Measurements from ENCODE around the gene PTCD3.
A peak's percentile ranks its signal among the peaks of the same experiment; 100 is the strongest.

Gene PTCD3

DNA sequence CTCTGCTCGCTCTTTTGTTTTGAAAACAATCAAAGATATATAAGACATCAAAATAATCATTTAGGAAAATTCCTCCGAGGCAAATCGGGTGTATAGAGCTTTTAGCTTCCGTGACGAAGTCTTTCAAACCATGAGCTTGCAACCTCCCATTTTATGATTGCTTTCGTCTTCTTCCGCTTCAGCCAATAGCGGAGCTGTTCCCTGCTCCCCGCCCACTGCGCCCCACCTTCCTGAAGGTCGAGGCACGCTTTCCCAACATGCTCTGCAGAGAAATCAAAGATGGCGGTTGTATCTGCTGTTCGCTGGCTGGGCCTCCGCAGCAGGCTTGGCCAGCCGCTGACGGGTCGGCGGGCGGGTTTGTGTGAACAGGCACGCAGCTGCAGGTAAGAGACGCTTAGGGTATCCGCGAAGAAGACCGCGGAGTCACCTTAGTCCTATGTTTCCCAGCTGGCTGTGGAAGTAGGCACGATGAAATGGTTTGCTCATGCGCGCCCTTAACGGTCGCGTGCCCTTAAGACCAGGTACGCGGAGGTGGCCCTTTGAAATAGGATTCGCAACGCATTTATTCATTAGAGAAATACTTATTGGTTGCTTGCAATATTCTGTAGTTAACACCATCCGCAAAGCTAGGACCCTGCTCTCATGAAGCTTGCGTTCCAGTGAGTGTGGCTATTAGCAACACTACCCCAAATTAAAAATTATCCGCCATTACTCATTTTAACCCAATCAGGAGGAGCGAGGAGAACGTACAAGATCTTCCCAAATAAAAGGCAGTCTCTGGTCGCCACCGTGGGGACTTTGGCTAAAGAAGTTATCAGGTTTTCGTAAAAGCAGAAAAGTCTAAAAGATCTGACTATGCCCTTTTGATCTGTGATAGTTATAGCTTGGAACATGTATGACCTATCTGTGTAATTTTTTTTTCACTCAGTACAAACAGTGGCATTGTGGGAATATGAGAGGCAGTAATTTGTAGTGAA is at the start of gene PTCD3:
Gene PTCD3 (plus strand): TSS at position 267 of the 977 bp plus-strand sequence. CDS start 13 bp downstream, at position 280.
- peak; percentile 95 for DNase-seq

DNA sequence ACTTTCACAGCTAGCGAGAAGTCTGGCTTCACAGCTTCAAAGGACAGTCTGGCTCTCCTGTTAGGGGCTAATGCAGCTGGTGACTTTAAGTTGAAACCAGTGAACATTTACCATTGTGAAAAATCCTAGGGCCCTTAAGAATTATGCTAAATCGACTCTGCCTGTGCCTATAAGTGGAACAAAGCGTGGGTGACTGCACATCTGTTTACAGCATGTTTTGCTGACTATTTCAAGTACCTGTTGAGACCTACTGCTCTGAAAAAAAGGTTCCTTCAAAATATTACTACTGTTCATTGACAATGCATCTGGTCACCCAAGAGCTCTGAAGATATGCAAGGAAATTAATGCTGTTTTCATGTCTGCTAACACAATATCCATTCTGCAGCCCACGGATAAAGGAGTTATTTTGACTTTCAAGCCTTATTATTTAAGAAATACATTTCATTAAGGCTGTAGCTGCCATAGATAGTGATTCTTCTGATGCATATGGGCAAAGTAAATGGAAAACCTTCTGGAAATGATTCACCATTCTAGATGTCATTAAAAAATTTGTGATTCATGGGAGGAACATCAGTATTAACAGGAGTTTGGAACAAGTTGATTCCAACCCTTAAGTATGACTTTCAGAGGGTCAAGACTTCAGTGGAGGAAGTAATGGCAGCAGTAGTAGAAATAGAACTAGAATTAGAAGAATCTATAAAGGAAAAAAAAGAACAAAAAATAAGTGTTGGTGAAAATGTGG is 49.3 kb upstream of the PTCD3 start:
- DNase-seq = no peak

DNA sequence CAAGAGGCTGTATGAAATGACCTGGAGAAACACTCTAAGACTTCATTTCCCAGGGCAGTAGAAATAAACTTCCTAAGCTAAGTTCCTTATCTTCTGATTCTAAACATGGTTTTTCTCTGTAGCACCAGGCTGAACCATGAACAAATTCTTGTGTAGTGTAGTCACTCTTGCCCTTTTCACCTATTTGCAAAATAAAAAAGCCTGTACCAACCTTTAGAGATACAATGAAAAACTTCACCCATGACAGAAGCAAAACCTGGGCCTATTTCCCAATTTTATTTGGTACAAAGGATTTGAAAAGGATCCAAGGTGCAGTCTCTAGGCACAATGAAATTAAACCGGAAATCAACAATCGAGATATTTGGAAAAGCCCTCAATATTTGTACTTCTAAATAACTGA is 44.0 kb upstream of the PTCD3 start:
- no peak for DNase-seq

DNA sequence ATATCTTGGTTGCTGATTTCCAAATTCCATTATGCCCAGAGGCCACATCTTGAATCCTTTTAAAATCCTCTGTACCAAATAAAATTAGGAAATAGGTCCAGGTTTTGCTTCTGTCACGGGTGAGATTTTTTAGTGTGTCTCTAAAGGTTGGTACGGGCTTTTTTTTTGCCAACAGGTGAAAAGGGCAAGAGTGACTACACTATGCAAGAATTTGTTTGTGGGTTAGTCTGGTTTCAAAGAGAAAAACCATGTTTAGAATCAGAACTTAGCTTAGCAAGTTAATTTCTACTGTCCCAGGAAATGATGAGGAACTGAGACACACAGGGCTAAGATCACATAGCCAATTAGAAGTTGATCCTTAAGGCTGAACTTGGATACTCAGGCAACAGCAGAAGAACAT is 42.0 kb upstream of the PTCD3 start:
- no peak for DNase-seq

DNA sequence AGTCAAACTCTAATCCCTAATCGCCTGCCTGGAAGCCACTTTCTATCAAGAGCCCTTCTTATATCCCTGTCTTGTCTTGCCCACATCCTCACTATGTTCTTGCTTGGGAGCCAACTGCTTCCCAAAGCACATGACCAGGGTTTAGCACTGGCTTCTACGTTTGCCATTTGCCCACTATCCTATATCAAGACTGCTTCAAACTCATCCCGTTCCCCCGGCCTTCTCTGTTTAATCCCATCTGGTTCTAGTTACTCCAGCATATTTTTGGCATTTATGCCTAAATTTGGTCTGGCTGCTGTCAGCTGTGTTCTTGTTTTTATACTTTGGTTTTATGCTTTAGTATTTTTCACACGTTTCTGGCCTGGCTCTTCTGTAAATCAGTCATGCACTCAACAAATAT is 40.5 kb upstream of the PTCD3 start:
- no peak for DNase-seq

DNA sequence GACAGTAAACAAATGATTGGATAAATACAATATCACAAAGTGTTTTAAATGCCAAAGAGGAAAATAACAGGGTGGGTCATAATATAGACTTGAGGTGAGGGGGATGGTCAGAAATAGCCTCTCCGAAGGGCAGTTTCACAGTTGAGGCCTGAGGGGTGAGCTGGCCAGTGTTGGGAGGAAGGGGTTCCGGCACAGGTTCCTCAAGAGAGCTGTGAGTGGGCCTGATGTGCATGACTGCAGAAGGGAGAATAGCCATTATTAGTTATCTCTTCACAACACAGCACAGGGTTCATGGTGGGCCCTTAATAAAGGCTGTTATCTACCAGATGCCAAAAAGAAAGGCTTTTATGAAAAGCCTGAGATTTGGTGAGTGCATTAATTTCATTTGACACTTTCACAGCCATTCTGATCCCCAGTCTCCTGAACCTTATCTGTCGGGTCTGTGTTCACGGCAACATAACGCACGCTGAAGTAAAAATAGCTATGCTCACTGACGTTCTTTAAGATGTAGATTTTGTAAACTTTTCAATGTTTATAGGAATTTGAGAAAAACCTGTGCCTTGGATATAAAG is 39.9 kb upstream of the PTCD3 start:
- no peak for DNase-seq

DNA sequence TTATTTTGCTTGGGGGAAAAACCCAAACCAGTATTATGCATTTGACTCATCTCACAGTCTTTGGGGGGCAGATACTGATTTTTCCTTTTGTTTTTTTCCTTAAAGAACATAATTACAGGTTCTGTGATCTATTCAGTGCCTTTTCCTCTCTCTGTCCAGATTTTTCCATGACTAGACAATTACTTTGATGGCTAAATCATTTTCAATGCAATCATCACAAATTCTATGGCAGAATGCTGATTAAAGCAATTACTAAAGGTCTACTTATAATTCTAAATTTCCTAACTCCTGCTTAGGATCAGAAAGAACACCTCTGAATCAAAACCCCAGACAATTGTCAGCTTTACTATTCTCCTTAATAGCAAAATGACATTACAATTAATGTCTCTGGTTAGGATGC is 39.1 kb upstream of the PTCD3 start:
- no peak for DNase-seq

DNA sequence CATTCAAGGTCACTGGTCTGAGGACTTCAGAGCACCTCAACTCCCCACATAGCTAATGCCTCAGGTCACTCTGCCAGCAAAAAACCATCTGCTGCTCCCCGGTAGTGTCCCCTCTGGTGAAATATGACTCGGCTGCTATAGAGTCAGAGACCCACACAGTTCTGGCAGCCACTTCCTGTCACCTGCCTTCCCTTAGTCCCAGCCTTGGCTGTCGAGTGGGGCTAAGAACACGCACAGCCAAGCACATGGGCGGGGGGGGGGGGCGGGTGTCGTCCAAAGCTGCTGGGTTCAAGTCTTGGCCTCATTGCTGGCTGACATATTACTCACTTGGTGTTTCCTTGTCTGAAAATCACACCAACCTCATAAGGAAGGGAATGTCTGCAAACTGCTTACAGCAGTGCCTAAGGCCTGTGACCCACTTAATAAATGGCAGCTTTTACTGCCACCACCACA is 37.9 kb upstream of the PTCD3 start:
- DNase-seq = no peak

DNA sequence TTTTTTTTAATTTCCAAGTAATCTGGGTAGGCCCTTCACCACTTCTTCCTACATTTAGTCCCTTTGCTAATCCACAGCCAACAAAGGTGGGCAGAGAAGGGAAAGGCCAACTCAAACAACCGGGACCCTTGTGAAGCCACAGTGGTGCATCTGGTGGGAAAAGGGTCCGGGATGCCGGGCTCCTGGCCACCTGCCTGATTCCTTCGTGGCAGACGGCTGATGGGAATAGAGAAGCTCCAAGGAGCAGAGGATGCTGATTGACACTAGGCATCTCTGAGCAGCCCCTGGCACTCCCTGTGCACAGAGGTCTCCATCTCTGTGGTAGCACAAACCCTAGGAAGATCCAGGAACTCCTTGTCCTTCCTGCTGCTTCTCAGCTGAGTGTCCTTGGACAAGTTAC is 37.4 kb upstream of the PTCD3 start:
- no peak for DNase-seq

DNA sequence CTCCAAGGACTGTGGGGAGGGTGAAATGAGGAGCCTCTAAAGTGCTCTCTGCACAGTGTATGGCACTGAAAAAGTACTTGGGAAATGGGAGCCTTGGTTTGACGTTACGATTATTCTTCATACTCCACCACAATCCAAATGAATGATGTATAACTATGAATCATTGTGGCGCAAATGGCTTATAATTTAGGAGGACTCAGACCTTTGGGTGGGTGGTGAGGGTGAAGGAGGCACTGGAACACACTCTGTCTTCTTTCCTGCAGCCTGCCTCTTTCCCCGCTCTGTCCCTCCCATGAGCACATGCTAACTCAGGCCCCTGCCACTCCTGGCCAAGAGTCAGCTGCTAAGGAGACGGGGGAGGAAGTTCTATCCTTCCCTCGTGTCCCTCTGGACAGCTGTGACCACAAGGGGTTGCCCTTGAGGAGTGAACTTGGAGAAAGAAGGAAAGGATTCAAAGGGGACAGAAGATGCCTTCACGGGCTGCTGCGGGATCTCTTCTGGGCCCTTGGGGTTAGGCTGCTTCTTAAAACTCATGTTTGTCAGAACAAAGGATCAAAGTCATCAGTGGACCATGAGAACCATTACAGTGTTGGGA is 36.8 kb upstream of the PTCD3 start:
- no peak for DNase-seq

DNA sequence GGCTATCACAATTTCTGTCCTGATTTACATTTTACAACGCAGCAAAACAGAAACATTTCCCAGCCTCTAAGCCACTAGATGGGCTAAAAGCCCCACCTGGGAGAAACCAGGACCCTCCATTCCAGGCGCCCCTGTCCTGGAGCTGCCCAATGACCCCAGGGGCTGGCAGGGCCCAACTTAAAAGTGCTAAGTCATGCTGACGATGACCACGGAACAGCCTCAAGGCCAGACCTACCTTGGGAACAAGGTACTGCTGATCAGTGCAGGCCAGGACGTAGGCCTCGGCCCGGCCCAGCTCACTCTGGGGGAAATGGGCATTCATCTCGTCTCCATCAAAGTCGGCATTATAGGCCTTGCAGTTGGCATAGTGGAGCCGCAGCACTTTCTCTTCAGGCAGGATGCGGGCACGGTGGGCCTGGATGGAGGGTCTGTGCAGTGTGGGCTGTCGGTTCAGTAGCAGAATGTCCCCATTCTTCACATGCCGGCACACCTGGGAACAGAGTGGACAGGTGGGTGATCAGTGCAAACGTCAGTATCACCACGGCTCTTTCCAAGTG is 36.2 kb upstream of the PTCD3 start:
- DNase-seq = no peak

DNA sequence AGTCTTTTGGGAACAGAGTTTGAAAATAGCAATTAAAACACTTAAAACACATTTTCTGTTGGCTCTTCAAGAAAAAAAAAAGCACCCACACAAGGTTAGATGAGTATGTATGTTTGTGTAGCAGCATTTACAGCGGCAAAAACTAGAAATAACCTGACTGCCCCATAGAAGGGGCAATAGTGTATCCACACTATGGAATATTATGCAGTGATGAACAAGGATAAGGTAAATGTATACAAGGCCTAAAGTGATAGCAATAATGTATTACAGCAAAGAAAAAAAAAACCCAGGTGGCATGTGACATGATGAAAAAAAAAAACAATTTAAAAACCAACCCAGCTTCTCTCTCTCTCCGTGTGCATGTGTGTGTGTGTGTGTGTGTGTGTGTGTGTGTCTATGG is 35.2 kb upstream of the PTCD3 start:
- no peak for DNase-seq

DNA sequence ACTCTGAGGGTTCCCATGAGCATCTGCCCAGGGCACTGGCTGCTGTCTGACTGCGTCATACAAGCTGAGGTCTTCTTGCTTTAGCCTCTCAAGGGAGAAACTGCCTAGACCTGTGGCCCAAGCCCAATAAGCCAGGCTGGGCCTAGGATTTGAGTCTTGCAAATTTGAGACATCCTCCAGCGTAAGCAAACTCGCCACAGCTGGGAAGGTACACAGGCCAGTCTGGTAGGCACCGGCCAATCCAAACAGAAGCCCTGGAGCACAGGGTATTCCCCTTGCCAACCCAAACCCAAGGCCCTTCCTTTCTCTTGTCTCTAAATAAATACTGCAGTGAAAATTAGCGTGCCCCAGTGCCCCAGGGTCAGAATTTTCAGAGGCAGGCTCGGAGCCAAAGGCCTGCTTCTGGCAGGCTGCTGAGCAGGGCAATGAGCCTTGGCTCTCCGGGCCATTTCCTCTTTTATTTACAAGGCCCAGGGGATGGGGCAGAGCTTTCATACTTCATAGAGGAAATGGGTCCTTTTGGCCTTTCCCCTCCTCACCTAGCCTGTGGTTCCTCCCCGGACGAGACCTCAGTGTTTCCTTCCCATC is 33.7 kb upstream of the PTCD3 start:
- no peak for DNase-seq

DNA sequence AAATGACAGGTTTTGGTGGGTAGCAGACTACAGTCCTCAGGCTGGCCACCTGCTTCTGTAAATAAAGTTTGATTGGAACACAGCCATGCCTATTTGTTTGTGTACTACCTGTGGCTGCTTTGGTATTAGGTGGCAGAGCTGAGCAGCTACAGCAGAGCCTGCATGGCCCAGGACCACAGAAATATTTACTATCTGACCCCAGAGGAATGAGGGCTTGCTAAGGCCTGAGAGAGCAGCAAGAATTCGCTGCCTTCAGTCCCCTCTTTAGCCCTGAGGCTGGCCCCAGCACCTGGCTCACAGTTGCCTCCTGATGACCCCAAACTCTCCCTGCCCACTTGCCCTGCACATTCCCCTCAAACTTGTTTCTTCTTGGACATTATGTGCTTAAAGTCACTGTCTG is 32.8 kb upstream of the PTCD3 start:
- no peak for DNase-seq

DNA sequence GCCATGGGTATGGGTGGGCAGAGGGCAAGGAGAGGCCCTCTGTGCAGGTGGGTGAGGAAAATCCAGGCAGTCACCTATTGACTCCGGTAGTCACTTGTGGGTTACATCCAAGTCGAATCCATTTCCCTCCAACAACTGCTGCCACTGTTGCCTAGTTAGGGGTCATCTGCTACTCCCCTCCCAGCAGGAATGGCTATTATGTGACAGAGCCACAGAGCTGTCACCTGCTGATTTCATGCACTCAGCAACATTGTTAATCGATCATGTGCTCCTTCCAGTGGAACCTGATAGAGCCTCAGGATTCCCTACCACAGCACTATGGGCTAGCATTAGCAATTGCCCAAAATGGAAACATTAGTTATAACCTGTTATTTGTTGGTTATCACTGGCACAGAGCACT is 31.8 kb upstream of the PTCD3 start:
- DNase-seq = no peak

DNA sequence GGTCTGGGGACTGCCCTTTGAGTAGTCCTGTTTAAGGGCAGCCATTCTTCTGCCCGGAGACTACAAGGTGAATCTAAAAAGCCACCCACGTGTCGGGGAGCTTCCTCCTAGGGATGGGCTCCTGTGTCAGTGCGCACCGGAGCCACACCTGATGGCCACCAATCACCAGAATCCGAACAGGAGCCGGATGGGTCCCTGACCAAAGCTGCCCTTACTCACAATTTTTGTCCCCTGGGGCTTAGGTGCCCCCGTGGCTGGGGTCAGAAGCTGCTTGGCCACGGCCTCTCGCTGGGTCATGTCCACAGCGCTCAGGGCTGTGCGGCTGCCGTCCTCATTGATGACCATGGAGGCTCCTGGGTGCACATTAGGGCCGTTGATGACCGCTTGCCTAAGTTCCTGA is 31.2 kb upstream of the PTCD3 start:
- no peak for DNase-seq

DNA sequence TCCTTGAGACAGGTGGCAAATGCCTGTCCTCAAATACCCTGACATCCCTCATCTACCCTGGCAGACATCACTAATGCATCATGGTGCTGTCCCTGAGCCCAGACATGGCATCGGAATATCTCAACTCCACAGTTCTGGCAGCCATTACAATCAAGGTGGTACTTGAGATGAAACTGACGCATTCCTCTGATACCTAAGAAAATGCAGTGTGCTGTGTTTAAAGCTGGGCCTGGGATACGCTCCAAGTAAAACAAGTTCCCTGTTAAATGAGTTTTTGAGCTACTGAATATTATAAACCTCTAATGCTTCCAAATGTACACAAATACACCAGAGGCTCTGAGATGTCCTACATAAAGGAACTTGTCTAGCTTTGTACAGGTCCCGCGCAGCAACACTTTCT is 30.1 kb upstream of the PTCD3 start:
- DNase-seq = no peak

DNA sequence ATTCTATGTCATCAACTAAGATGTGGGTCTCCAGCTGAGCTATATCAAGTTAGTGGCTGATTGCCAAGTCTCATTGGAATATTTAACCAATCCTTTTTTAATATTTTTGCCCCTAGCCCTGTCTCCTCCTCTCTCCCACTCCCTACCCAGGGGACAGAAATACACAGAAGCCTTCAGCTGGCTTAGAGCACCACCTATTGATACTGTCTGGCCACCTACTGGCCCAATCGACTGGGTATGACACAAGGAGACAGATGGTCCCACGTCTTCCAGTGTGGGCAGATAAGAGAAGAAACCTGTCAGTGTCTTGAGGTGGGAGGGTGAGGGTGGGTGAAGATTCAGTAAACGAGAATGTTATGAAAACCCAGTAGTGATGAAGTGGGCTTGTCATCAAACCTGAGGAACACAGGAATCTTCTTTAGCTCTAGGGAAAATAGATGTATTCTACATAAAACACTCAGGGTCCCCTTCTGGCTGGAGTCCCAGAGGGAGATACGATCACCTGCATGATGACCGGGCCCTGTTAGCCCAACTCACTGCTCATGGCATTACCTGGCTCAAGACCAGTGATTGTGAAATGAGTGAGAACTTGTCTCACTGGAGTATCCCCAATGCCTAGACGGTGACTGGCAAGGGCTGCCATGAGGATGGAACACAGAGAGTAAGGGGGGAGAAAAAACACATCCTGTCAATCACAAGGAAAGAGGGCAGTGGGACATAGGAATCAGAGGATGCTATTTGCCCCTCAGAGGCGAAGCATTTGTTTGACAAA is 27.1 kb upstream of the PTCD3 start:
- peak; percentile 73 for DNase-seq

DNA sequence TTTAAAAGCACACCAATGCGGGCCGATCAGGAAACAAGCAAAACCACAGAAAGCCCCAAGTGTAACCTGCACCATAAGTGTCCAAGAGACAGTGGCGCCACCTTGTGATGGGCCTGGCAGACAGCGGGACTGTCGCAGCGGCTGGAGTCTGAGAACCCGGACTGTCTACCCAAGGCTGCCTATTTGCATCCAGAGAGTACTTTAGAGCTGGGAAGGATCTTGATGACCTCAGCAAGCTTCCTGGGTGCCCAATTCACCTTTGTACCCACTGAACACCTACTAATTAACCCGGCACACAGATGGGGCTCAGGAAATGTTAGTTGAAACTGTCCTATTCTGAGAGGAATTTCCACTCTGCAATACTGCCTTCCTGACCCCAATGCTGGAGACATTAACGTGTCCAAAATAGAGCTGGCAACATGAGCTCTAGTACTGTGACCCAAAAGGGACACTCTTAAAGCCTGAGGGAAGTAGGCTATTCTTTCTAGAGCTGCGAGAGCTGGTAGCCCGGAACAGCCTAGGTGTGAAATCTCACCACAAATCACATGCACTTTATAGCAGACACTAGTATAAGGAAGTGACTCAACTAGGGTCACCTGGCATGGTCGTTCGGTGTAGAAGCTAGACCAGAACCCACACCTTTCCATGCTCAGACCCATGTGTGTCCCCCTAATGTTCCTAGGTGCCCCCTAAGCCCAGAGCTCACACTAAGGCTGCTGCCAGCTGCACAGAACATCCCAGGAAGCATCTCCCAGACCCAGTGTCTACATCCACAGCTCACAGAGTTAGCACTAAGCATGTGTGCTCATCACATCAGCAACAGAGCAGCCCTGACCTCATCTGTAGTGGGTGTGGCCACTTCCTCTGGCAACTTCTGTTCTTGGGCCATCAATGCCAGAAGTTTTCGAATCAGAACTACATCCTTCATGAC is 25.8 kb upstream of the PTCD3 start:
- peak; percentile 76 for DNase-seq

DNA sequence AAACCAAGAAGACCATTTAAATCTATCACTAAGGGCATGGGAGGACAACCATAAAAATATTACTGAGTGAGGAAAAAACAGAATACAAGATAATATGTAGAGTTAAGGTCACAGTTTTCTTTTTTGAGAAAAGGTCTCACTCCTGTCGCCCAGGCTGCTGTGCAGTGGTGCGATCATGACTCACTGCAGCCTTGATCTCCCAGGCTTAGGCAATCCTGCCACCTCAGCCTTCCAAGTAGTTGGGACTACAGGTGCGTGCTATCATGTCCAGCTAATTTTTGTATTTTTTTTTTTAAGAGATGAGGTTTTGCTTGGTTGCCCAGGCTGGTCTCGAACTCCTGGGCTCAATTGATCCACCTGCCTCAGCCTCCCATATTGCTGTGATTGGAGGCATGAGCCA is 24.3 kb upstream of the PTCD3 start:
- DNase-seq = no peak

DNA sequence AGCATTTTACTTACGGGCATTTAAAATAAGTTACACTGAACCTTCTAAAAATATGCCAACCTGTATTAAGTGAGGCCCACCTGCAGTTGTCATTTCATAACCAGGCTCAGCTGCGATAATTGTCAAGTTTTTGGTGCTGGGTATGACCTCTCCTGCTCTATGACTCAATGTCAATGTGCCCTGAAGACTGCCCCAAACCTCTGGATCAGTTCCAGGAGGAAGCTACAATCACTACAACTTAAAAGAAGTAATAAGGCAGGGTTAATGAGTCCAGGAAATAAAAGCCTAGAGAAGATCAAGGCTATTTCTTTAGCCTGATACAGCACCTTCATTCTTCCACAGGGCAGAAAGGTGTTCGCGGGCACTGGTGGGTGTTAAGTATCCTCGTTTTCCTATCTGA is 23.3 kb upstream of the PTCD3 start:
- no peak for DNase-seq

Measured in NCI-H1694 (cell line).